HepG2 (cell line): Measurements from ENCODE around the gene SLC26A9.

ENCODE experiments used
- CHCHD3 ChIP-seq: sonication (generic); formaldehyde crosslinking; IDR thresholded peaks from 2 replicates; pipeline ENCODE4 v1.8.0; 2022; ENCODE audit warnings: mild to moderate bottlenecking, missing genetic modification reagents, moderate library complexity
- CTCF ChIP-seq: sonication (generic); formaldehyde crosslinking; IDR thresholded peaks from 2 replicates; pipeline ENCODE4 v1.5.0; 2020; ENCODE audit warnings: mild to moderate bottlenecking, missing genetic modification reagents, moderate library complexity
- E2F5 ChIP-seq: sonication (generic); formaldehyde crosslinking; conservative IDR thresholded peaks from 2 replicates; pipeline ENCODE4 v1.4.0; 2020; ENCODE audit warnings: missing genetic modification reagents
- EZH2 ChIP-seq: conservative IDR thresholded peaks from 2 replicates; pipeline ENCODE4 v1.6.1; 2012; ENCODE audit warnings: mild to moderate bottlenecking, low read depth, low read length, moderate library complexity
- KDM6A ChIP-seq: IDR thresholded peaks from 2 replicates; pipeline ENCODE4 v1.6.1; 2016; ENCODE audit warnings: low read depth
- ZNF274 ChIP-seq: sonication (generic); formaldehyde crosslinking; IDR thresholded peaks from 2 replicates; pipeline ENCODE4 v1.5.1; 2020; ENCODE audit warnings: mild to moderate bottlenecking, missing genetic modification reagents

- TF ChIP-seq CTCF (CRISPR knock-in tag) (no peak), KDM6A (CRISPR knock-in tag) (no peak), E2F5 (CRISPR knock-in tag) (no peak), CHCHD3 (no peak), ZNF274 (CRISPR knock-in tag) (no peak), EZH2 (no peak)
Observed at GRCh38 chr1:205922806-205923205, 20.4 kb downstream of the SLC26A9 start.
